Esophagus muscularis mucosa (tissue), 3 donors: ENCODE results near the gene C11orf65.

Source experiments
- CTCF ChIP-seq, 3 experiments: fragments of 200-600 bp in 2 of 3; fragments of 450-650 bp in 1 of 3; sonication (generic) in 2 of 3; IDR thresholded peaks; one replicate each; pipeline ENCODE4 v1.5.1; 2017 to 2019; ENCODE audit warnings: antibody characterized with exemption in 3 of 3, mild to moderate bottlenecking in 2 of 3, moderate library complexity in 1 of 3
- POLR2AphosphoS5 ChIP-seq, 2 donors: sonication (generic); formaldehyde crosslinking; IDR thresholded peaks; one replicate each; pipeline ENCODE4 v1.6.1; 2017; ENCODE audit warnings: antibody characterized with exemption in 2 of 2

GRCh38 chr11:108364159-108364558, 103.2 kb downstream of the C11orf65 start:
- TF ChIP-seq CTCF (IDR thresholded peaks at IDR 0.05) (no peak), POLR2AphosphoS5 (IDR thresholded peaks at IDR 0.05) (no peak)
